Adrenal gland (tissue), 12 donors: Measurements from ENCODE around the gene PYY. TPM values are rescaled to one million over a fixed set of nuclear protein-coding genes. Genes with fewer than 3 reads are reported as not detected.
"Not testable (repeated sequence)": the region's sequence is repeated elsewhere in the genome, so short reads cannot be mapped to it uniquely, and the experiment has no call there.

Source experiments
- DNase-seq, 7 donors: peaks; one replicate each; pipeline ENCODE4 v3.0.0-alpha.2; 2019 to 2020
- H3K27ac ChIP-seq, 5 donors: fragments of 200-600 bp; sonication (generic) in 4 of 5; 1 replicate in 3 of 5; 2 replicates in 2 of 5; pipeline versions ENCODE4 v1.5.1 to v1.8.0; 2016 to 2020; ENCODE audit warnings: mild to moderate bottlenecking in 1 of 5
- H3K27me3 ChIP-seq: fragments of 200-600 bp; 2 replicates; pipeline ENCODE4 v1.8.0; 2021
- H3K36me3 ChIP-seq, 2 donors: fragments of 200-600 bp; replicated peaks in 1 of 2; 1 replicate in 1 of 2; 2 replicates in 1 of 2; pipeline versions ENCODE4 v1.5.1 to v1.8.0; 2018 to 2022
- H3K4me1 ChIP-seq, 2 donors: fragments of 200-600 bp; replicated peaks in 1 of 2; 1 replicate in 1 of 2; 2 replicates in 1 of 2; pipeline versions ENCODE4 v1.5.1 to v1.8.0; 2018 to 2021
- H3K4me3 ChIP-seq, 4 donors: fragments of 200-600 bp; sonication (generic) in 3 of 4; one replicate each; pipeline ENCODE4 v1.5.1; 2016 to 2018
- H3K9me3 ChIP-seq, 3 donors: fragments of 200-600 bp; sonication (generic) in 1 of 3; replicated peaks in 1 of 3; 1 replicate in 2 of 3; 2 replicates in 1 of 3; pipeline versions ENCODE4 v1.5.1 to v1.8.0; 2016 to 2021
- POLR2A ChIP-seq, 2 donors: fragments of 450-650 bp; IDR thresholded peaks; one replicate each; pipeline ENCODE4 v1.6.1; 2017; ENCODE audit warnings: antibody characterized with exemption in 2 of 2, mild to moderate bottlenecking in 2 of 2, moderate library complexity in 1 of 2
- WGBS, 4 donors: extraction: QIAGEN DNeasy Blood & Tissue Kit in 2 of 4; methylation state at CpG; one replicate each; pipeline versions ENCODE4 v1.1.5 to v1.1.7; 2013 to 2017; 5-methylcytosine and 5-hydroxymethylcytosine counted together
- intact Hi-C, 2 donors: fragments of 100-400 bp; cut with DNase I; formaldehyde crosslinking; loops; one replicate each; pipeline versions ENCODE4 v1.14.1 to v1.15.0; 2022 to 2023
- polyA plus RNA-seq, 3 donors: library from polyadenylated mRNA; stranded (reverse); fragments of 200-250 nt in 2 of 3; fragments of 350-450 nt in 1 of 3; fragmentation: Illumina TruSeq in 1 of 3; extraction: RNeasy Lipid Tissue Mini Kit (QIAGEN cat#74804) in 1 of 3; gene quantifications; one replicate each; pipeline ENCODE4 v1.2.3, GENCODE V29; 2013 to 2014
- total RNA-seq, 9 donors: library from RNA; depleted of rRNA in 4 of 9; stranded (reverse); fragments of >200 nt in 4 of 9; fragments of 120-200 nt in 1 of 9; fragmentation: NEBNext Ultra II Directional in 1 of 9; extraction: Animal tissue kit (Norgen Biotek cat#: 25700) in 1 of 9; gene quantifications; one replicate each; pipeline versions ENCODE4 v1.1.0 to v1.2.4, GENCODE V29; 2013 to 2023
- TF ChIP-seq, protein P1 (sequence below), 6 experiments: fragments of 450-650 bp in 4 of 6; fragments of 200-600 bp in 2 of 6; sonication (generic) in 1 of 6; IDR thresholded peaks; 1 replicate in 5 of 6; 2 replicates in 1 of 6; pipeline versions ENCODE4 v1.5.1 to v1.8.0; 2016 to 2021; ENCODE audit warnings: antibody characterized with exemption in 6 of 6, mild to moderate bottlenecking in 2 of 6, moderate library complexity in 1 of 6
- donor health status: healthy with polysubstance abuse.
- donor health status: Bipolar disorder and iron deficiency.
- donor health status: DM: yes; HTN: yes; CAD: no.
- donor health status: DM: no; HTN: no; CAD: no.
- donor health status: DM: no; HTN: no; CAD: no.
- donor health status: DM: yes; HTN: yes; CAD: no.

PYY gene
- total and polyA plus RNA-seq, 12 donors, result 0.43 TPM; not detected in 11

DNA sequence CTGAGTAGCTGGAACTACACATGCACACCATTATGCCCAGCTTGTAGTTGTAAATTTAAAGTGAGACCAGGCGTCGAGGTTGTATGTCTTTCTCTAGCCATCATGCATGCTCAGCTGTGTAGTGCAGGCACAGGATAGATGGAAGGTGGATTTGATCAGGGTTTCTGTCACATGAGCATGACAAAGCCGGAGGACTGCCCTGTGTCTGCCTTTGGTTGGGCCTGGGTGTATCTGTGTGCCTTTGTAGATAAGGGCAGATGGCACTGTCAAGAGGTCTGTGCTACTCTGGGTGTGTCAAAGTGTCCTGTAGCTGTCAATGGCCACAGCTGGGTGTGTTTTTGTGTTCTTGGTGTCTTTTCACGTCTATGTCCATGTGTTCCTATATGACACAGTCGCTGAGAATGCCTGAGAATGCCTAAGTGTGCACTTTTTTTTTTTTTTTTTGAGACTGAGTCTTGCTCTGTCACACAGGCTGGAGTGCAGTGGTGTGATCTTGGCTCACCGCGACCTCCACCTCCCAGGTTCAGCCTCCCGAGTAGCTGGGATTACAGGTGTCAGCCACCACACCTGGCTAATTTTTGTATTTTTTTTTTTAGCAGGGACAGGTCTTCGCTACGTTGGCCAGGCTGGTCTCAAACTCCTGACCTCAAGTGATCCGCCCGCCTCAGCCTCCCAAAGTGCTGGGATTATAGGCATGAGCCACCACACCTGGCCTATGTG, 46.6 kb upstream of the PYY start:
- WGBS, 4 donors, result 84 to 92% (median 87%) methylated on average over 12 of the region's 12 CpGs
- no peak for DNase-seq
- Histone ChIP-seq H3K27ac (no peak overlapping the region), H3K4me1 (peaks cover under 1 to 11% of the 10 kb centered on the region in 2 donors), H3K27me3 (peaks cover 10% of the 10 kb centered on the region), H3K9me3 (no peaks in the 10 kb centered on the region), H3K4me3 (no peak overlapping the region), H3K36me3 (no peaks in the 10 kb centered on the region)
- TF ChIP-seq, protein P1, sequence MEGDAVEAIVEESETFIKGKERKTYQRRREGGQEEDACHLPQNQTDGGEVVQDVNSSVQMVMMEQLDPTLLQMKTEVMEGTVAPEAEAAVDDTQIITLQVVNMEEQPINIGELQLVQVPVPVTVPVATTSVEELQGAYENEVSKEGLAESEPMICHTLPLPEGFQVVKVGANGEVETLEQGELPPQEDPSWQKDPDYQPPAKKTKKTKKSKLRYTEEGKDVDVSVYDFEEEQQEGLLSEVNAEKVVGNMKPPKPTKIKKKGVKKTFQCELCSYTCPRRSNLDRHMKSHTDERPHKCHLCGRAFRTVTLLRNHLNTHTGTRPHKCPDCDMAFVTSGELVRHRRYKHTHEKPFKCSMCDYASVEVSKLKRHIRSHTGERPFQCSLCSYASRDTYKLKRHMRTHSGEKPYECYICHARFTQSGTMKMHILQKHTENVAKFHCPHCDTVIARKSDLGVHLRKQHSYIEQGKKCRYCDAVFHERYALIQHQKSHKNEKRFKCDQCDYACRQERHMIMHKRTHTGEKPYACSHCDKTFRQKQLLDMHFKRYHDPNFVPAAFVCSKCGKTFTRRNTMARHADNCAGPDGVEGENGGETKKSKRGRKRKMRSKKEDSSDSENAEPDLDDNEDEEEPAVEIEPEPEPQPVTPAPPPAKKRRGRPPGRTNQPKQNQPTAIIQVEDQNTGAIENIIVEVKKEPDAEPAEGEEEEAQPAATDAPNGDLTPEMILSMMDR (IDR thresholded peaks at IDR 0.05), result no peak
- intact Hi-C loops, result no loop called here

DNA sequence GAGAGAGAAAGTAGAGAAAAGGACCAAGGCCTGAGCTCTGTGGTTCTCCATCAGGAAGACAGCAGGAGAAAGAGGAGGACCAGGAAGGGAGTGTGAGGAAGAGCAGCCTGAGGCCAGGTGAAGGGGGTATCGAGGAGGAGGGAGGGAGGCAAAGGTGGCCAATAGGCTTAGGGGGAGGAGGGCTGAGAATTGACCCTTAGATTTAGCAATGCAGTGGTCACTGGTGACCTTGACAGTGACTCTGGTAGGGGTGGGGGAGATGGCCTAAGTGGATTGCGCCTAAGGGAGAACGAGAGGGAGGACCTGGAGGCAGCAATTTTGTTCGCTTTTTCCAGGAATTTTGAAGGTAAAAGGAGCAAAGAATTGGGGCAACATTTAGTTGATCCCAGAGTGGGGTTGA, 45.3 kb upstream of the PYY start:
- WGBS, 4 donors, result 62 to 85% (median 82%) methylated on average over 4 of the region's 4 CpGs
- no peaks in the 10 kb centered on the region for H3K9me3 ChIP-seq
- TF ChIP-seq, protein P1 (IDR thresholded peaks at IDR 0.05), result no peak
- TF ChIP-seq POLR2A (IDR thresholded peaks at IDR 0.05), result no peak
- intact Hi-C loops, result loop anchor here in 1 of 2 donors (5.0 to 10.0 kb wide), 2 partner anchors 57 to 124 kb away; partner anchors contain the start of gene PPY
- no peak overlapping the region for H3K4me3 ChIP-seq
- H3K4me1 ChIP-seq, result peaks cover 0 to 6% of the 10 kb centered on the region in 2 donors
- H3K27ac ChIP-seq, result no peak overlapping the region
- DNase-seq, result no peak
- no peaks in the 10 kb centered on the region for H3K27me3 ChIP-seq
- H3K36me3 ChIP-seq, result no peaks in the 10 kb centered on the region

DNA sequence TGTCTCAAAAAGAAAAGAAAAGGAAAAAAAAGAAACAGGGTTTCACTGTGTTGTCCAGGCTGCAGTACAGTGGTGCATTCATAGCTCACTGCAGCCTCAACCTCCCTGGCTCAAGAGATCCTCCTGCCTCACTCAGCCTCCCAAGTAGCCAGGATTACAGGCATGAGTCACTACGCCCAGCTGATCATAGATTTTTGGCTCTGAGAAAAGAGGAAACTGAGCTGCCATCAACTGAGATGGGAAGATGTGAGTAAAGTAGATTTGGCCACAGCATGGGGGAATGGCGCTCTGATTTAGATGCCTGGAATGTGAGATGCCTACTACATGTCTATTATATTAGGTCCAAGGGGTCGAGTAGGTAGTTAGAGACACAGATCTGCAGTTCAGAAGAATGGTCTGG, 44.8 kb upstream of the PYY start:
- Histone ChIP-seq H3K4me1 (peaks cover 0 to 6% of the 10 kb centered on the region in 2 donors), H3K4me3 (no peak overlapping the region), H3K27ac (no peak overlapping the region), H3K36me3 (no peaks in the 10 kb centered on the region), H3K9me3 (no peaks in the 10 kb centered on the region), H3K27me3 (no peaks in the 10 kb centered on the region)
- TF ChIP-seq, protein P1 (IDR thresholded peaks at IDR 0.05), result no peak
- TF ChIP-seq POLR2A (IDR thresholded peaks at IDR 0.05), result no peak
- no peak for DNase-seq
- 54 to 84% (median 74%) methylated on average over 3 of the region's 3 CpGs for WGBS, 4 donors
- intact Hi-C loops, result loop anchor here in 1 of 2 donors (5.0 to 10.0 kb wide), 2 partner anchors 56 to 124 kb away; partner anchors contain the start of gene PPY

DNA sequence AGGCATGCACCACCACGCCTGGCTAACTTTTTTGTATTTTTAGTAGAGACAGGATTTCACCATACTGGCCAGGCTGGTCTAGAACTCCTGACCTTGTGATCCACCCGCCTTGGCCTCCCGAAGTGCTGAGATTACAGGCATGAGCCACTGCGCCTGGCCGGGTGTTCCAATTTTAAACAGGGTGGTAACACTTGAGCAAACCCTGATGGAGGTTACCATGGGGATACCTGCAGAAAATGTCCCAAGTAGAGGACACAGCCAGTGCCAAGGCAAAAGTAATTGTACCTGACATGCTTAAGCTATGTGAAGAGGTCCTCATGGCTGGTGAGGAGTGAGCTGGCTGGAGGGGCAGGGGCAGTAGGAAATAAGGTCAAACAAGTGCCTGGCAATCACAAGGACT, 43.4 kb upstream of the PYY start:
- H3K4me3 ChIP-seq, DNase-seq, H3K27me3 ChIP-seq, H3K4me1 ChIP-seq, H3K27ac ChIP-seq, H3K9me3 ChIP-seq, H3K36me3 ChIP-seq: not testable (repeated sequence)
- WGBS, 4 donors, result 68 to 80% (median 72%) methylated on average over 5 of the region's 5 CpGs
- intact Hi-C loops, result loop anchor here in 1 of 2 donors (5.0 to 10.0 kb wide), 2 partner anchors 55 to 122 kb away; partner anchors contain the start of gene PPY

DNA sequence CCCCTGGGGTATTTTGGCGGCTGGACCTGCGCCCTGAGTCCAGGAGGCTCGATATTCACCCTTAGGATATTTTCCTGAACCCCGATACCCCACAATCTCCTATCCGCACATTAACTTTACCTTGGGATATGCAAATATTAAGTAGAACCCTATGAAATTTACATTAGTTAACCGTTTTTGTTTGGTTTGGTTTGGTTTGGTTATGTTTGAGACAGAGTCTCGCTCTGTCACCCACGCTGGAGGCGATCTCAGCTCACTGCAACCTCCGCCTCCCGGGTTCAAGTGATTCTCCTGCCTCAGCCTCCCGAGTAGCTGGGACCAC, 41.4 kb upstream of the PYY start:
- no peaks in the 10 kb centered on the region for H3K27me3 ChIP-seq
- no peaks in the 10 kb centered on the region for H3K9me3 ChIP-seq
- TF ChIP-seq, protein P1 (IDR thresholded peaks at IDR 0.05), result peak in 1 of 6 experiments; percentile 9
- TF ChIP-seq POLR2A (IDR thresholded peaks at IDR 0.05), result no peak
- H3K36me3 ChIP-seq, result no peaks in the 10 kb centered on the region
- WGBS, 4 donors, result 12 to 23% (median 14%) methylated on average over 12 of the region's 12 CpGs
- no peak overlapping the region for H3K4me3 ChIP-seq
- peaks cover 0 to 6% of the 10 kb centered on the region in 2 donors for H3K4me1 ChIP-seq
- H3K27ac ChIP-seq, result no peak overlapping the region
- no peak for DNase-seq
- intact Hi-C loops, result loop anchor here (2.0 to 10.0 kb wide), 3 partner anchors 50 to 120 kb away; partner anchors contain the start of gene PPY (in 1 of the 2)
